Measurements from ENCODE around the gene LXN.

DNA sequence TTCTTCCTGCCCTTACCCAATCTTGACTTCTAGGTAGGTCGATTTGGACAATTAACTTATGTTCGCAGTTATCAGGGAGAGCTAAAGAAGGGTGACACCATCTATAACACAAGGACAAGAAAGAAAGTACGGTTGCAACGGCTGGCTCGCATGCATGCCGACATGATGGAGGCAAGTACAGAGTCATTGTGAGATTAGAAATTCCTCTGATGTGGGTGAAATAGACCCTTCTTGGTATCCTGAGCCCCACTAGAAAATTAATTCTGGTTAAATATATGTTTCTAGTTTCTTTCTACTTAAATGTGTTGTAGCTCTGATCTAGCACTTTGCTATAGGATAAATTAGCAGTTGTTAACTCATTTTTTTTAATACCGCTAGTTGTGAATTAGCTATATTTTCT is 13.6 kb downstream of the LXN start:
- TF ChIP-seq GATA1 (IDR thresholded peaks at IDR 0.05; ENCODE audit: low read depth, low read length) (no peak), POLR2A (IDR thresholded peaks at IDR 0.05; ENCODE audit: low read length) (no peak)
